Activated naive CD4-positive, alpha-beta T cell treated with anti-CD3 and anti-CD28 coated beads for 36 hours (primary cell): ENCODE measurements around the gene TAOK3. TPM values are rescaled to one million over a fixed set of nuclear protein-coding genes. Genes with fewer than 3 reads are reported as not detected.

ENCODE experiments used
- CTCF ChIA-PET: fragments of 350-600 bp; sonication (Branson Sonifier 250); formaldehyde crosslinking; loops from one replicate; lab custom pipeline; 2021; ENCODE audit warnings: antibody characterized with exemption; lab: Charles Lee
- DNase-seq: peaks from one replicate; pipeline ENCODE4 v3.0.0-alpha.2; 2020
- H3K27ac Mint-ChIP-seq: one replicate; pipeline ENCODE4 v1.8.0; 2021; ENCODE audit warnings: mild to moderate bottlenecking, mixed read lengths
- H3K27me3 Mint-ChIP-seq: one replicate; pipeline ENCODE4 v1.8.0; 2021; ENCODE audit warnings: low read depth, mixed read lengths
- H3K36me3 Mint-ChIP-seq: one replicate; pipeline ENCODE4 v1.8.0; 2021; ENCODE audit warnings: low read depth, mixed read lengths
- H3K4me1 Mint-ChIP-seq: one replicate; pipeline ENCODE4 v1.8.0; 2021; ENCODE audit warnings: low read depth, mixed read lengths
- H3K4me3 Mint-ChIP-seq: one replicate; pipeline ENCODE4 v1.8.0; 2021; ENCODE audit warnings: mild to moderate bottlenecking, moderate library complexity, mixed read lengths
- H3K9me3 Mint-ChIP-seq: one replicate; pipeline ENCODE4 v1.8.0; 2021; ENCODE audit warnings: mixed read lengths
- intact Hi-C: fragments of 100-400 bp; cut with micrococcal nuclease; formaldehyde crosslinking; loops from one replicate; pipeline ENCODE4 v1.15.1; 2023
- total RNA-seq, 2 experiments: library from RNA; stranded (reverse); gene quantifications; one replicate each; pipeline ENCODE4 v1.2.3, GENCODE V29; 2021

TAOK3 gene
- total RNA-seq, 2 experiments from 2014 or later: 49.1 to 49.2 TPM

DNA sequence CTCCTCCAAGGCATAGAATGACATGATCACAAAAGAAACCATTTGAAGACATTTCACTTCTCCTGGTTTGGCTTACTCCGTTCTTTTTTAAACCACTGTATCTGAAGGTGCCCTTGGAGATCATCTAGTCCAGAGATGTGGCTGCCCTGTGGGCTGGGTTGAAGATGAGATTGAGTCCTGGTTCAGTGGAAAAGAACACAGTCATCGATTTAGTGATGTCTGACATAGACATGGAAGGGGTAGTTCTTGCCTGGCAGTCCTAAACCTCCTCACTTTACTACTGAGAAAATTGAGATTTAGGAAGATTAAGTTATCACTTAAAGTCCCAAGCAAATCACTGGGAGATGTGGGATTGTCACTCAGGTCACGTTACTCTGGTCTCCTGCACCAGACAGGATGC is 271.7 kb downstream of the TAOK3 start:
- DNase-seq: no peak
- Mint-ChIP-seq H3K27ac (no peak overlapping the region), H3K4me3 (no peak overlapping the region), H3K9me3 (no peaks in the 10 kb centered on the region), H3K27me3 (peaks cover 20% of the 10 kb centered on the region), H3K4me1 (peaks cover 5% of the 10 kb centered on the region), H3K36me3 (no peaks in the 10 kb centered on the region)
- CTCF ChIA-PET: interaction anchor here (1.0 to 1.3 kb wide), 2 partner anchors 15 to 20 kb away, joined by 3 read pairs; no protein-coding TSS in a partner anchor
- intact Hi-C loops: no loop called here

Other genes starting within 250 kb of the TAOK3 start
- 100 to 1,000 TPM; 117 to 120 TPM for gene PEBP1, start 236.8 kb downstream of the TAOK3 start, total RNA-seq
- 10 to 100 TPM; 17.5 to 18.6 TPM for gene SUDS3, start 3.6 kb upstream of the TAOK3 start, total RNA-seq